GM06990 (cell line): ENCODE data around the gene BTD.
"Not testable (repeated sequence)": the region's sequence is repeated elsewhere in the genome, so short reads cannot be mapped to it uniquely, and the experiment has no call there.

Experiments
- DNase-seq: peaks from one replicate; pipeline ENCODE4 v3.0.0-alpha.2; 2011; ENCODE audit not compliant: insufficient read length; ENCODE audit errors: extremely low read depth
- H3K27me3 ChIP-seq: replicated peaks from 2 replicates; pipeline ENCODE4 v1.6.0; 2011; ENCODE audit warnings: low read length; ENCODE audit not compliant: control insufficient read depth, insufficient read depth
- H3K36me3 ChIP-seq: 2 replicates; pipeline ENCODE4 v1.5.1; 2011; ENCODE audit warnings: low read length; ENCODE audit not compliant: control insufficient read depth, insufficient read depth
- H3K4me3 ChIP-seq: replicated peaks from 2 replicates; pipeline ENCODE4 v1.5.1; 2011; ENCODE audit warnings: low read depth, mild to moderate bottlenecking, control low read depth, low read length
- CTCF ChIP-seq: IDR thresholded peaks from 2 replicates; pipeline ENCODE4 v1.5.1; 2011; ENCODE audit warnings: low read length, control low read depth, mild to moderate bottlenecking, inconsistent platforms; ENCODE audit not compliant: insufficient read depth, poor library complexity, severe bottlenecking

The BTD gene

GRCh38 chr3:15591928-15592327 lies 9.6 kb upstream of the BTD start:
- Histone ChIP-seq H3K36me3 (peaks cover 3% of the 10 kb centered on the region), H3K27me3 (no peaks in the 10 kb centered on the region), H3K4me3 (no peak overlapping the region)
- TF ChIP-seq CTCF, result no peak
- no peak for DNase-seq

GRCh38 chr3:15592968-15593367 lies 8.6 kb upstream of the BTD start:
- H3K4me3 ChIP-seq, result no peak overlapping the region
- TF ChIP-seq CTCF, result no peak
- no peaks in the 10 kb centered on the region for H3K27me3 ChIP-seq
- H3K36me3 ChIP-seq, result peaks cover 3% of the 10 kb centered on the region
- DNase-seq, result no peak

GRCh38 chr3:15595955-15596354 lies 5.6 kb upstream of the BTD start:
- peaks cover 2% of the 10 kb centered on the region for H3K36me3 ChIP-seq
- H3K4me3 ChIP-seq, result no peak overlapping the region
- no peaks in the 10 kb centered on the region for H3K27me3 ChIP-seq
- TF ChIP-seq CTCF, result no peak
- DNase-seq, result no peak

GRCh38 chr3:15601046-15601398 lies 523 bp upstream of the BTD start:
- no peaks in the 10 kb centered on the region for H3K27me3 ChIP-seq
- TF ChIP-seq CTCF, result no peak
- H3K36me3 ChIP-seq, result peaks cover 2% of the 10 kb centered on the region
- no peak for DNase-seq
- peak overlapping the region; percentile 68 for H3K4me3 ChIP-seq

- TF ChIP-seq CTCF, result no peak
- Histone ChIP-seq H3K27me3 (no peaks in the 10 kb centered on the region), H3K4me3 (peak overlapping the region; percentile 68), H3K36me3 (peaks cover 2% of the 10 kb centered on the region)
- no peak for DNase-seq
Measured at GRCh38 chr3:15602146-15602536, 596 bp downstream of the BTD start.

GRCh38 chr3:15602816-15603215 lies 1.3 kb downstream of the BTD start:
- H3K27me3 ChIP-seq, H3K36me3 ChIP-seq, DNase-seq: not testable (repeated sequence)
- peak overlapping the region; percentile 68; the same call in 1 of the 2 replicates for H3K4me3 ChIP-seq

GRCh38 chr3:15604584-15604983 lies 3.0 kb downstream of the BTD start:
- not testable (repeated sequence) for H3K36me3 ChIP-seq

More at GRCh38 chr3:15604584-15604983, 3.0 kb downstream of the BTD start:
- not testable (repeated sequence) for H3K27me3 ChIP-seq, DNase-seq, H3K4me3 ChIP-seq
